WTC11 (cell line): ENCODE measurements around the gene SPOUT1. TPM values are rescaled to one million over a fixed set of nuclear protein-coding genes. Genes with fewer than 3 reads are reported as not detected.

ENCODE experiments used
- FOXK1 ChIP-seq: sonication (generic); formaldehyde crosslinking; IDR thresholded peaks from 2 replicates; pipeline ENCODE4 v1.8.0; 2022; ENCODE audit warnings: mild to moderate bottlenecking, moderate library complexity, missing genetic modification reagents
- NFE2L1 ChIP-seq: sonication (generic); formaldehyde crosslinking; IDR thresholded peaks from 2 replicates; pipeline ENCODE4 v1.8.1; 2023; ENCODE audit warnings: missing genetic modification reagents
- NR3C1 ChIP-seq: sonication (generic); formaldehyde crosslinking; conservative IDR thresholded peaks from 2 replicates; pipeline ENCODE4 v1.8.1; 2023; ENCODE audit warnings: low read depth, mild to moderate bottlenecking, missing genetic modification reagents
- SOX15 ChIP-seq: fragments of 250-450 bp; sonication (Bioruptor Pico); IDR thresholded peaks from 2 replicates; pipeline ENCODE4 v1.9.0; 2021; ENCODE audit warnings: mild to moderate bottlenecking
- ZNF121 ChIP-seq: sonication (generic); formaldehyde crosslinking; IDR thresholded peaks from 2 replicates; pipeline ENCODE4 v1.8.0; 2023; ENCODE audit warnings: missing genetic modification reagents
- ZNF263 ChIP-seq: sonication (generic); formaldehyde crosslinking; IDR thresholded peaks from 2 replicates; pipeline ENCODE4 v1.8.1; 2022; ENCODE audit warnings: low read depth, mild to moderate bottlenecking, moderate library complexity, missing genetic modification reagents
- ZNF671 ChIP-seq: fragments of 250-450 bp; sonication (Bioruptor Pico); IDR thresholded peaks from 2 replicates; pipeline ENCODE4 v1.8.0; 2021; ENCODE audit warnings: mild to moderate bottlenecking
- total RNA-seq: library from RNA; stranded (reverse); gene quantifications from 3 replicates; pipeline ENCODE4 v1.2.3, GENCODE V29; 2021
- TF ChIP-seq, protein P1 (sequence below): fragments of 200-600 bp; IDR thresholded peaks from 2 replicates; pipeline ENCODE4 v1.8.0; 2022; ENCODE audit warnings: antibody characterized with exemption
- TF ChIP-seq, protein P2 (sequence below): sonication (generic); formaldehyde crosslinking; IDR thresholded peaks from 2 replicates; pipeline ENCODE4 v1.8.1; 2022; ENCODE audit warnings: low read depth, mild to moderate bottlenecking, moderate library complexity, missing genetic modification reagents, borderline replicate concordance
- TF ChIP-seq, protein P3 (sequence below): sonication (generic); formaldehyde crosslinking; IDR thresholded peaks from 2 replicates; pipeline ENCODE4 v1.8.0; 2023; ENCODE audit warnings: mild to moderate bottlenecking, missing genetic modification reagents
- TF ChIP-seq, protein P4 (sequence below): sonication (generic); formaldehyde crosslinking; IDR thresholded peaks from 2 replicates; pipeline ENCODE4 v1.8.0; 2022; ENCODE audit warnings: mild to moderate bottlenecking, missing genetic modification reagents
- TF ChIP-seq, protein P5 (sequence below): fragments of 250-450 bp; sonication (Bioruptor Pico); IDR thresholded peaks from 2 replicates; pipeline ENCODE4 v2.1.2; 2022; ENCODE audit warnings: mild to moderate bottlenecking, moderate library complexity
- TF ChIP-seq, protein P6 (sequence below): sonication (generic); formaldehyde crosslinking; IDR thresholded peaks from 2 replicates; pipeline ENCODE4 v1.8.0; 2023; ENCODE audit warnings: missing genetic modification reagents
- TF ChIP-seq, protein P7 (sequence below): sonication (generic); formaldehyde crosslinking; IDR thresholded peaks from 2 replicates; pipeline ENCODE4 v1.8.1; 2023; ENCODE audit warnings: mild to moderate bottlenecking, missing genetic modification reagents, moderate library complexity
- TF ChIP-seq, protein P8 (sequence below): fragments of 250-450 bp; sonication (Bioruptor Pico); IDR thresholded peaks from 2 replicates; pipeline ENCODE4 v1.8.0; 2021; ENCODE audit warnings: mild to moderate bottlenecking

SPOUT1 gene
- total RNA-seq, 1 experiment from 2014 or later = 79.3 TPM

DNA sequence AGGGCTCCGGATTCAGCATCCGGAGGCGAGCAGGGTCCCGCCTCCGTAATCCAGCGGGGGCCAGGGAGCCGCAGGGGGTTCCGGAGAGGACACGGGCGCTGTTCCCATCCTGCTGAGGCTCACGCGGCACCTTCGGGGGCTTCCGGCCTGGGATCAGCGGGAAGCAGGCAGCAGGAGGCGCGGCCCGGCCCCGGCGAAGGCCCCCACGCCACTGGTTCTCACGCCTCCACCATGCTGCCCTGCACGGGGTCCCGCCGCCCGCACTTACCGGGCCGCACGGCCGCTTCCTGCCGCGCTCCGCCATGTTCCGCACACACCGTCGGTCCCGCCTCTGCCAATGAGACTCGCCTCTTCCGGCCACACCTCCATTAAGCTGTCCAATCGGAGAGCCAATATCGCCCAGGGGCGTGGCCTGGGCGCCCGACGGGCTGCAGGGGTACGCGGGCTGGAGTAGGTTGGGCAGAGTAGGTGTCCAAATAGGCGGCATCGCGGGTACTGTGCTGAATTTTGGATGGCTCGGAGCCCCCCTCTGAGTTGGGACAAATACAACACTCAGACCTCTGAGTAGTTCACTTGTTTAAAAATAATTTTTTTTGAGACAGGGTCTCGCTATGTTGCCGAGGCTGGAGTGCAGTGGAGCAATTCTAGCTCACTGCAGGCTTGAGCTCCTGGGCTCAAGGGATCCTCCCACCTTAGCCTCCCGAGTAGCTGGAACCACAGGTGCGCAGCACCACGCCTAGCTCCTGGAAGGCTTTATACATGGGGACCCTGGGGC, at the start of gene SPOUT1 (continued):
- TF ChIP-seq, protein P1, sequence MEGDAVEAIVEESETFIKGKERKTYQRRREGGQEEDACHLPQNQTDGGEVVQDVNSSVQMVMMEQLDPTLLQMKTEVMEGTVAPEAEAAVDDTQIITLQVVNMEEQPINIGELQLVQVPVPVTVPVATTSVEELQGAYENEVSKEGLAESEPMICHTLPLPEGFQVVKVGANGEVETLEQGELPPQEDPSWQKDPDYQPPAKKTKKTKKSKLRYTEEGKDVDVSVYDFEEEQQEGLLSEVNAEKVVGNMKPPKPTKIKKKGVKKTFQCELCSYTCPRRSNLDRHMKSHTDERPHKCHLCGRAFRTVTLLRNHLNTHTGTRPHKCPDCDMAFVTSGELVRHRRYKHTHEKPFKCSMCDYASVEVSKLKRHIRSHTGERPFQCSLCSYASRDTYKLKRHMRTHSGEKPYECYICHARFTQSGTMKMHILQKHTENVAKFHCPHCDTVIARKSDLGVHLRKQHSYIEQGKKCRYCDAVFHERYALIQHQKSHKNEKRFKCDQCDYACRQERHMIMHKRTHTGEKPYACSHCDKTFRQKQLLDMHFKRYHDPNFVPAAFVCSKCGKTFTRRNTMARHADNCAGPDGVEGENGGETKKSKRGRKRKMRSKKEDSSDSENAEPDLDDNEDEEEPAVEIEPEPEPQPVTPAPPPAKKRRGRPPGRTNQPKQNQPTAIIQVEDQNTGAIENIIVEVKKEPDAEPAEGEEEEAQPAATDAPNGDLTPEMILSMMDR = no peak
- TF ChIP-seq SOX15 (CRISPR knock-in tag) (no peak), ZNF121 (CRISPR knock-in tag) (no peak), NFE2L1 (CRISPR knock-in tag) (peak; percentile 77; the same call in 1 of the 2 replicates), FOXK1 (peak; percentile 88), ZNF671 (CRISPR knock-in tag) (no peak), NR3C1 (CRISPR knock-in tag) (no peak), ZNF263 (CRISPR knock-in tag) (no peak; the same call in 1 of the 2 replicates)
- TF ChIP-seq, protein P2, sequence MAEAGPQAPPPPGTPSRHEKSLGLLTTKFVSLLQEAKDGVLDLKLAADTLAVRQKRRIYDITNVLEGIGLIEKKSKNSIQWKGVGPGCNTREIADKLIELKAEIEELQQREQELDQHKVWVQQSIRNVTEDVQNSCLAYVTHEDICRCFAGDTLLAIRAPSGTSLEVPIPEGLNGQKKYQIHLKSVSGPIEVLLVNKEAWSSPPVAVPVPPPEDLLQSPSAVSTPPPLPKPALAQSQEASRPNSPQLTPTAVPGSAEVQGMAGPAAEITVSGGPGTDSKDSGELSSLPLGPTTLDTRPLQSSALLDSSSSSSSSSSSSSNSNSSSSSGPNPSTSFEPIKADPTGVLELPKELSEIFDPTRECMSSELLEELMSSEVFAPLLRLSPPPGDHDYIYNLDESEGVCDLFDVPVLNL (CRISPR knock-in tag) = peak; percentile 74; the same call in 1 of the 2 replicates
- TF ChIP-seq, protein P3, sequence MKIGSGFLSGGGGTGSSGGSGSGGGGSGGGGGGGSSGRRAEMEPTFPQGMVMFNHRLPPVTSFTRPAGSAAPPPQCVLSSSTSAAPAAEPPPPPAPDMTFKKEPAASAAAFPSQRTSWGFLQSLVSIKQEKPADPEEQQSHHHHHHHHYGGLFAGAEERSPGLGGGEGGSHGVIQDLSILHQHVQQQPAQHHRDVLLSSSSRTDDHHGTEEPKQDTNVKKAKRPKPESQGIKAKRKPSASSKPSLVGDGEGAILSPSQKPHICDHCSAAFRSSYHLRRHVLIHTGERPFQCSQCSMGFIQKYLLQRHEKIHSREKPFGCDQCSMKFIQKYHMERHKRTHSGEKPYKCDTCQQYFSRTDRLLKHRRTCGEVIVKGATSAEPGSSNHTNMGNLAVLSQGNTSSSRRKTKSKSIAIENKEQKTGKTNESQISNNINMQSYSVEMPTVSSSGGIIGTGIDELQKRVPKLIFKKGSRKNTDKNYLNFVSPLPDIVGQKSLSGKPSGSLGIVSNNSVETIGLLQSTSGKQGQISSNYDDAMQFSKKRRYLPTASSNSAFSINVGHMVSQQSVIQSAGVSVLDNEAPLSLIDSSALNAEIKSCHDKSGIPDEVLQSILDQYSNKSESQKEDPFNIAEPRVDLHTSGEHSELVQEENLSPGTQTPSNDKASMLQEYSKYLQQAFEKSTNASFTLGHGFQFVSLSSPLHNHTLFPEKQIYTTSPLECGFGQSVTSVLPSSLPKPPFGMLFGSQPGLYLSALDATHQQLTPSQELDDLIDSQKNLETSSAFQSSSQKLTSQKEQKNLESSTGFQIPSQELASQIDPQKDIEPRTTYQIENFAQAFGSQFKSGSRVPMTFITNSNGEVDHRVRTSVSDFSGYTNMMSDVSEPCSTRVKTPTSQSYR (CRISPR knock-in tag) = no peak
- TF ChIP-seq, protein P4, sequence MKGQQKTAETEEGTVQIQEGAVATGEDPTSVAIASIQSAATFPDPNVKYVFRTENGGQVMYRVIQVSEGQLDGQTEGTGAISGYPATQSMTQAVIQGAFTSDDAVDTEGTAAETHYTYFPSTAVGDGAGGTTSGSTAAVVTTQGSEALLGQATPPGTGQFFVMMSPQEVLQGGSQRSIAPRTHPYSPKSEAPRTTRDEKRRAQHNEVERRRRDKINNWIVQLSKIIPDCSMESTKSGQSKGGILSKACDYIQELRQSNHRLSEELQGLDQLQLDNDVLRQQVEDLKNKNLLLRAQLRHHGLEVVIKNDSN (CRISPR knock-in tag) = peak; percentile 66; the same call in 1 of the 2 replicates
- TF ChIP-seq, protein P5, sequence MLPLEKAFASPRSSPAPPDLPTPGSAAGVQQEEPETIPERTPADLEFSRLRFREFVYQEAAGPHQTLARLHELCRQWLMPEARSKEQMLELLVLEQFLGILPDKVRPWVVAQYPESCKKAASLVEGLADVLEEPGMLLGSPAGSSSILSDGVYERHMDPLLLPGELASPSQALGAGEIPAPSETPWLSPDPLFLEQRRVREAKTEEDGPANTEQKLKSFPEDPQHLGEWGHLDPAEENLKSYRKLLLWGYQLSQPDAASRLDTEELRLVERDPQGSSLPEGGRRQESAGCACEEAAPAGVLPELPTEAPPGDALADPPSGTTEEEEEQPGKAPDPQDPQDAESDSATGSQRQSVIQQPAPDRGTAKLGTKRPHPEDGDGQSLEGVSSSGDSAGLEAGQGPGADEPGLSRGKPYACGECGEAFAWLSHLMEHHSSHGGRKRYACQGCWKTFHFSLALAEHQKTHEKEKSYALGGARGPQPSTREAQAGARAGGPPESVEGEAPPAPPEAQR (CRISPR knock-in tag) = no peak
- TF ChIP-seq, protein P6, sequence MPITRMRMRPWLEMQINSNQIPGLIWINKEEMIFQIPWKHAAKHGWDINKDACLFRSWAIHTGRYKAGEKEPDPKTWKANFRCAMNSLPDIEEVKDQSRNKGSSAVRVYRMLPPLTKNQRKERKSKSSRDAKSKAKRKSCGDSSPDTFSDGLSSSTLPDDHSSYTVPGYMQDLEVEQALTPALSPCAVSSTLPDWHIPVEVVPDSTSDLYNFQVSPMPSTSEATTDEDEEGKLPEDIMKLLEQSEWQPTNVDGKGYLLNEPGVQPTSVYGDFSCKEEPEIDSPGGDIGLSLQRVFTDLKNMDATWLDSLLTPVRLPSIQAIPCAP = no peak; the same call in 1 of the 2 replicates
- TF ChIP-seq, protein P7, sequence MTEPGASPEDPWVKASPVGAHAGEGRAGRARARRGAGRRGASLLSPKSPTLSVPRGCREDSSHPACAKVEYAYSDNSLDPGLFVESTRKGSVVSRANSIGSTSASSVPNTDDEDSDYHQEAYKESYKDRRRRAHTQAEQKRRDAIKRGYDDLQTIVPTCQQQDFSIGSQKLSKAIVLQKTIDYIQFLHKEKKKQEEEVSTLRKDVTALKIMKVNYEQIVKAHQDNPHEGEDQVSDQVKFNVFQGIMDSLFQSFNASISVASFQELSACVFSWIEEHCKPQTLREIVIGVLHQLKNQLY = no peak
- TF ChIP-seq, protein P8, sequence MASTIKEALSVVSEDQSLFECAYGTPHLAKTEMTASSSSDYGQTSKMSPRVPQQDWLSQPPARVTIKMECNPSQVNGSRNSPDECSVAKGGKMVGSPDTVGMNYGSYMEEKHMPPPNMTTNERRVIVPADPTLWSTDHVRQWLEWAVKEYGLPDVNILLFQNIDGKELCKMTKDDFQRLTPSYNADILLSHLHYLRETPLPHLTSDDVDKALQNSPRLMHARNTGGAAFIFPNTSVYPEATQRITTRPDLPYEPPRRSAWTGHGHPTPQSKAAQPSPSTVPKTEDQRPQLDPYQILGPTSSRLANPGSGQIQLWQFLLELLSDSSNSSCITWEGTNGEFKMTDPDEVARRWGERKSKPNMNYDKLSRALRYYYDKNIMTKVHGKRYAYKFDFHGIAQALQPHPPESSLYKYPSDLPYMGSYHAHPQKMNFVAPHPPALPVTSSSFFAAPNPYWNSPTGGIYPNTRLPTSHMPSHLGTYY (CRISPR knock-in tag) = no peak
